DOHH2 (cell line): ENCODE measurements around the gene CPD.

Experiments used
- H3F3A ChIP-seq: fragments of 200-600 bp; sonication (generic), shearing (Covaris generic); 2 replicates; pipeline ENCODE4 v1.6.0; 2016; ENCODE audit warnings: antibody characterized with exemption, mild to moderate bottlenecking; ENCODE audit not compliant: control insufficient read depth, insufficient read depth
- H3K27ac ChIP-seq: fragments of 200-600 bp; sonication (generic); 2 replicates; pipeline ENCODE4 v1.5.1; 2014; ENCODE audit warnings: low read depth, mild to moderate bottlenecking, low read length, moderate library complexity
- H3K27me3 ChIP-seq: fragments of 200-600 bp; sonication (generic); 2 replicates; pipeline ENCODE4 v1.6.1; 2014; ENCODE audit warnings: mild to moderate bottlenecking, low read length, mixed read lengths; ENCODE audit not compliant: control insufficient read depth
- H3K36me3 ChIP-seq: fragments of 200-600 bp; sonication (generic); 2 replicates; pipeline ENCODE4 v1.6.1; 2014; ENCODE audit warnings: mild to moderate bottlenecking, low read length, moderate library complexity, mixed read lengths; ENCODE audit not compliant: control insufficient read depth
- H3K4me1 ChIP-seq: fragments of 200-600 bp; sonication (generic); 2 replicates; pipeline ENCODE4 v1.6.1; 2014; ENCODE audit warnings: mild to moderate bottlenecking, low read length, mixed read lengths; ENCODE audit not compliant: control insufficient read depth
- H3K4me2 ChIP-seq: fragments of 200-600 bp; sonication (generic); 2 replicates; pipeline ENCODE4 v1.6.0; 2014; ENCODE audit warnings: mild to moderate bottlenecking, low read length, moderate library complexity
- H3K4me3 ChIP-seq: fragments of 200-600 bp; sonication (generic); 2 replicates; pipeline ENCODE4 v1.5.1; 2014; ENCODE audit warnings: mild to moderate bottlenecking, low read length, mixed read lengths
- H3K79me2 ChIP-seq: fragments of 200-600 bp; sonication (generic); 2 replicates; pipeline ENCODE4 v1.6.1; 2014; ENCODE audit warnings: mild to moderate bottlenecking, low read length, mixed read lengths; ENCODE audit not compliant: control insufficient read depth
- H3K9me2 ChIP-seq: fragments of 200-600 bp; sonication (generic); replicated peaks from 2 replicates; pipeline ENCODE4 v1.6.1; 2014; ENCODE audit warnings: mild to moderate bottlenecking, low read length, mixed read lengths; ENCODE audit not compliant: control insufficient read depth
- H3K9me3 ChIP-seq: fragments of 200-600 bp; sonication (generic); 2 replicates; pipeline ENCODE4 v1.6.1; 2014; ENCODE audit warnings: antibody characterized with exemption, low read length, mixed read lengths; ENCODE audit not compliant: control insufficient read depth, insufficient read depth
- H4K20me1 ChIP-seq: fragments of 200-600 bp; sonication (generic); 2 replicates; pipeline ENCODE4 v1.6.0; 2014; ENCODE audit warnings: low read depth, mild to moderate bottlenecking, antibody characterized with exemption, low read length, moderate library complexity; ENCODE audit not compliant: control insufficient read depth, insufficient read depth
- EZH2phosphoT487 ChIP-seq: fragments of 200-600 bp; sonication (generic); IDR thresholded peaks from 2 replicates; pipeline ENCODE4 v1.6.1; 2017; ENCODE audit warnings: borderline replicate concordance, mild to moderate bottlenecking, antibody characterized with exemption, low read length, moderate library complexity, mixed read lengths
- TF ChIP-seq, protein P1 (sequence below): fragments of 200-600 bp; sonication (generic); IDR thresholded peaks from one replicate; pipeline ENCODE4 v1.5.1; 2014; ENCODE audit warnings: antibody characterized with exemption, mild to moderate bottlenecking, low read depth, low read length; ENCODE audit not compliant: poor library complexity, severe bottlenecking

The CPD gene

DNA sequence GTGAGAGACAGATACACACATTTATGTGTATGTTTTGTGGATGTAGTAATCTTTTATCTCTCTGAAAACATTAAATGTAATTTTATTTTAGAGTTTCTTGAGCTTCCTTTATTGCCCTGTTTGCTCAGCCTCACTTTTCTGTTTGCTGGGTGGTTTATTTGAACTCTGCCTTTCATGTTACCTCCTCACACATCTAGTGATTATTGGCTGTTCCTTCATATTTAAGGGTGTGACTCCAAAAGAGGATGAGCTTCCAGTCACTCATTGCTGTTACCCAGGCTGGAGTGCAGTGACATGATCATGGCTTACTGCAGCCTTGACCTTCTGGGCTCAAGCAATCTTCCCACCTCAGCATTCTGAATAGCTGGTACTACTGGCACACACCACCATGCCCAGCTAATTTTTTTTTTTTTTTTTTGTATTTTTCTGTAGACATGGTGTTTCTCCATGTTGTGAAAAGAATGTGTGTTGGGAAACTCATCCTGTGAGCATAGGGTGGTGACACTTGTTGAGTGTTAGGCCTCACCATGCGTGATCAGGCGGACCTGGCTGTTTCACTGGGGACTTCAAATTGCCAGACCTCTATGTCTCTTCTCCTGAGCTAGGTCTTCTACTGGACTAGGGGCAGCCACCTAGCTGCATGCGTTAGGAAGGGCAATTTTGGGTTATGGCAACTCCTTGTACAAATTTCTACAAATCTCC lies 136.3 kb downstream of the CPD start:
- no peaks in the 10 kb centered on the region for H3K9me3 ChIP-seq
- peaks cover 59% of the 10 kb centered on the region for H3K36me3 ChIP-seq
- no peaks in the 10 kb centered on the region; the same call in 1 of the 2 replicates for H3F3A ChIP-seq
- H3K4me1 ChIP-seq: peaks cover 3% of the 10 kb centered on the region; the same call in 1 of the 2 replicates
- no peaks in the 10 kb centered on the region for H3K9me2 ChIP-seq
- no peaks in the 10 kb centered on the region for H3K79me2 ChIP-seq
- H3K4me2 ChIP-seq: no peak overlapping the region
- no peak overlapping the region for H3K4me3 ChIP-seq
- H3K27me3 ChIP-seq: no peaks in the 10 kb centered on the region
- no peaks in the 10 kb centered on the region for H4K20me1 ChIP-seq
- no peak overlapping the region for H3K27ac ChIP-seq
- no peak for TF ChIP-seq EZH2phosphoT487

DNA sequence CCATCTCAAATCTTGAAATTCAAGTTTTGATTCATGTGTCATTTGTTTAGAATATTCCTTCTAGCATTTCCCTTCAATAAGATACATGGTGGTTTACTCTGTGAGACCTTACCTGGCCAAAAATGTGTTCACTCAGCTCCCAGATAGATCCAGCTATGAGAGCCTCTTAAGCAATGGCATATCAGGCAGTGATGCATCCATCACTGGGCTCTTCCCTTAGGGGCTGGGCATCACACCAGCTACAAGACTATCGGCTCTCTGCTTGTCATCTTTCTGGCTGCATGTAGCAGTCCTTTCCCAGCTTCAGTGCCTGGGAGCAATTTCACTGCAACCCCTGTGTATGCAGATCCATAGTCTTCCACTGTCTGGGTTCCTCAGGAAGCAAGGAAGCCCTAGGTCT lies 139.1 kb downstream of the CPD start:
- no peak for TF ChIP-seq EZH2phosphoT487
- TF ChIP-seq, protein P1, sequence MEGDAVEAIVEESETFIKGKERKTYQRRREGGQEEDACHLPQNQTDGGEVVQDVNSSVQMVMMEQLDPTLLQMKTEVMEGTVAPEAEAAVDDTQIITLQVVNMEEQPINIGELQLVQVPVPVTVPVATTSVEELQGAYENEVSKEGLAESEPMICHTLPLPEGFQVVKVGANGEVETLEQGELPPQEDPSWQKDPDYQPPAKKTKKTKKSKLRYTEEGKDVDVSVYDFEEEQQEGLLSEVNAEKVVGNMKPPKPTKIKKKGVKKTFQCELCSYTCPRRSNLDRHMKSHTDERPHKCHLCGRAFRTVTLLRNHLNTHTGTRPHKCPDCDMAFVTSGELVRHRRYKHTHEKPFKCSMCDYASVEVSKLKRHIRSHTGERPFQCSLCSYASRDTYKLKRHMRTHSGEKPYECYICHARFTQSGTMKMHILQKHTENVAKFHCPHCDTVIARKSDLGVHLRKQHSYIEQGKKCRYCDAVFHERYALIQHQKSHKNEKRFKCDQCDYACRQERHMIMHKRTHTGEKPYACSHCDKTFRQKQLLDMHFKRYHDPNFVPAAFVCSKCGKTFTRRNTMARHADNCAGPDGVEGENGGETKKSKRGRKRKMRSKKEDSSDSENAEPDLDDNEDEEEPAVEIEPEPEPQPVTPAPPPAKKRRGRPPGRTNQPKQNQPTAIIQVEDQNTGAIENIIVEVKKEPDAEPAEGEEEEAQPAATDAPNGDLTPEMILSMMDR: no peak
- no peaks in the 10 kb centered on the region for H3K27me3 ChIP-seq
- H3K4me1 ChIP-seq: peaks cover 3% of the 10 kb centered on the region; the same call in 1 of the 2 replicates
- H3K27ac ChIP-seq: no peak overlapping the region
- H3K9me2 ChIP-seq: no peaks in the 10 kb centered on the region
- no peaks in the 10 kb centered on the region for H3K79me2 ChIP-seq
- H3K9me3 ChIP-seq: no peaks in the 10 kb centered on the region
- no peaks in the 10 kb centered on the region for H4K20me1 ChIP-seq
- no peak overlapping the region for H3K4me3 ChIP-seq
- H3K36me3 ChIP-seq: peaks cover 68% of the 10 kb centered on the region
- no peak overlapping the region for H3K4me2 ChIP-seq
- H3F3A ChIP-seq: no peaks in the 10 kb centered on the region; the same call in 1 of the 2 replicates

DNA sequence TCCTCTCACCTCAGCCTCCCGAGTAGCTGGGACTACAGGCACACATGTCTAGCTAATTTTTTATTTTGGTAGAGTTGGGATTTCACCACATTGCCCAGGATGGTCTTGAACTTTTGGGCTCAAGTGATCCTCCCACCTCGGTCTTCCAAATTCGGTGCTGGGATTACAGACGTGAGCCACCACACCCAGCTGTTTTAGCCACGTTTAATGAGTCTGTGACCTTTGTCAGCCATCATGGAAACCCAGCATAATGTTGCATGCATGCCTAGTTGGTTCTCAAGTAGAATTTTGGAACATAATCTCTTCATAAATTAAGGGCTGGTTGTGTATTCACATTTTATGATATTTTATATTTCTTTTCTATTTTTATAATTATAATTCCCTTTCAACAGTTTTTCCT lies 140.4 kb downstream of the CPD start:
- peaks cover under 1% of the 10 kb centered on the region; the same call in 1 of the 2 replicates for H3F3A ChIP-seq
- H3K4me3 ChIP-seq: no peak overlapping the region
- H3K9me3 ChIP-seq: no peaks in the 10 kb centered on the region
- no peaks in the 10 kb centered on the region for H3K79me2 ChIP-seq
- no peaks in the 10 kb centered on the region for H3K27me3 ChIP-seq
- H3K27ac ChIP-seq: no peak overlapping the region
- TF ChIP-seq, protein P1: no peak
- no peak for TF ChIP-seq EZH2phosphoT487
- no peak overlapping the region for H3K4me2 ChIP-seq
- H3K9me2 ChIP-seq: no peaks in the 10 kb centered on the region
- H3K36me3 ChIP-seq: peaks cover 54% of the 10 kb centered on the region
- H3K4me1 ChIP-seq: peaks cover 3% of the 10 kb centered on the region; the same call in 1 of the 2 replicates
- H4K20me1 ChIP-seq: no peaks in the 10 kb centered on the region
